AG09309 (cell line): Measurements from ENCODE around the gene NADK2.
A peak's percentile ranks its signal among the peaks of the same experiment; 100 is the strongest.

Source experiments
- DNase-seq: peaks from one replicate; pipeline ENCODE4 v3.0.0-alpha.2; 2010; ENCODE audit warnings: low read depth
- H3K4me3 ChIP-seq: 2 replicates; pipeline ENCODE4 v1.5.1; 2011; ENCODE audit warnings: mild to moderate bottlenecking, low read depth, low read length, moderate library complexity; ENCODE audit not compliant: control insufficient read depth
- TF ChIP-seq, protein P1 (sequence below): IDR thresholded peaks from 2 replicates; pipeline ENCODE4 v1.5.1; 2011; ENCODE audit warnings: mild to moderate bottlenecking, low read depth, low read length, inconsistent platforms; ENCODE audit not compliant: insufficient read depth, control insufficient read depth; ENCODE audit errors: missing control alignments

NADK2 gene

DNA sequence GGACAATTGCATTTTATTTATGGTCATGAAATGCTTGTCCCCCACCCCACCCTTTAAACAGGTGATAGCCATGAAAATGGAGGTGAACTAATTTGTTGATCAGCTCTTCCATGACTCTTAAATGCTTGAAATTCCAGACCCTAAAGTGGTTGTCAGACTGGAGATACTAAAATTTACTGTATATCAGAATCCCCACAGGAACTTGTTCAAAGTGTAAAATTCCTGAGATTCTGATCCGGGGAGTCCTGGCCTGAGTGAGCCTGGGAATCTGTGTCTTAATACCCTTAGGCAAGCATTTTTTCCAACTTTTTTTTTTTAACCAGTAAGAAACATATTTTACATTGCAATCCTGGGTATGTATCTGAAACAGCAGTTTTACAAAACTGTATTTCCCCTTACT, 85.1 kb downstream of the NADK2 start:
- peak; percentile 34 for DNase-seq
- TF ChIP-seq, protein P1, sequence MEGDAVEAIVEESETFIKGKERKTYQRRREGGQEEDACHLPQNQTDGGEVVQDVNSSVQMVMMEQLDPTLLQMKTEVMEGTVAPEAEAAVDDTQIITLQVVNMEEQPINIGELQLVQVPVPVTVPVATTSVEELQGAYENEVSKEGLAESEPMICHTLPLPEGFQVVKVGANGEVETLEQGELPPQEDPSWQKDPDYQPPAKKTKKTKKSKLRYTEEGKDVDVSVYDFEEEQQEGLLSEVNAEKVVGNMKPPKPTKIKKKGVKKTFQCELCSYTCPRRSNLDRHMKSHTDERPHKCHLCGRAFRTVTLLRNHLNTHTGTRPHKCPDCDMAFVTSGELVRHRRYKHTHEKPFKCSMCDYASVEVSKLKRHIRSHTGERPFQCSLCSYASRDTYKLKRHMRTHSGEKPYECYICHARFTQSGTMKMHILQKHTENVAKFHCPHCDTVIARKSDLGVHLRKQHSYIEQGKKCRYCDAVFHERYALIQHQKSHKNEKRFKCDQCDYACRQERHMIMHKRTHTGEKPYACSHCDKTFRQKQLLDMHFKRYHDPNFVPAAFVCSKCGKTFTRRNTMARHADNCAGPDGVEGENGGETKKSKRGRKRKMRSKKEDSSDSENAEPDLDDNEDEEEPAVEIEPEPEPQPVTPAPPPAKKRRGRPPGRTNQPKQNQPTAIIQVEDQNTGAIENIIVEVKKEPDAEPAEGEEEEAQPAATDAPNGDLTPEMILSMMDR, result no peak
- H3K4me3 ChIP-seq, result no peak overlapping the region

DNA sequence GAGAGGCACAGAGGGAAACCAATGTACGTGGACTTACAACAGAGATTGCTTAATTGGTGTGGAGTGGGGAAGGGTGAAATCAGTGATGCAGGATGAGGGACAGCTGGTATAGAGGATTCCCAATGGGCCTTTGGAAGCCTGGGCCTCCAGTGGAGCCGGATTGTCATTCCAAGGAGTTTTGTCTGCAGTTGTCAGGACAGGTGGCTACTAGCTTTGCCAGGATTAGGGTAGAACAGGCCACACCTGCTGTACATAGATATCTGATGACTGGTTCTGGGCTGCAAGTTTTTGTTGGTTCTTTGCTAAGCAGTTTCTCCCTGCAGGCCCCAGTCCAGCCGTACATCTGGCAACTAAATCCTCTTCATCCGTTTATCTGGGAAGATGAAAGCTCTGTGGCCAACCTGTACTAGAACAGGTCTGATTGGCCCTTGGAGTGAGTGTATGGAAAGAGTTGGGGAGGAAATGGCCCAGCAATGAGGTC, 85.6 kb downstream of the NADK2 start:
- H3K4me3 ChIP-seq, result no peak overlapping the region
- DNase-seq, result no peak
- TF ChIP-seq, protein P1, result no peak

DNA sequence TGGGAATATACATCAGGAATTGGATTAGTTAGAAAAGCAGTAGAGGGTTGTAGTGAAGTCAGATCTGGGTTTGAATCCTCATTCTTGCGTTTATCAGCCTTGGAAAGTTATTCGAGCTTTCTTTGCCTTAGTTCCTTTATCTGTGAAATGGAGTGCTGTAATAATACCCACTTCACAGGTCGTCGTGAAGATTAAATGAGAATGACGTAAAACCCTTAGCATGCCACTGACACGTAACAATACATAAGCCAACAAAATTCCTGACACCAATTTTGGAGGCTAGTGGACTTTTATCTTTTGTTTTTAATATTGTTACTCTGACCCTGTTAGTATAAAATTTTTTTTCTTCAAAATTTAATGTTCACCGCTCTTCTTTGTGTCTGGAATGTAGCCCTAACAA, 86.4 kb downstream of the NADK2 start:
- DNase-seq, result no peak
- TF ChIP-seq, protein P1, result no peak
- no peak overlapping the region for H3K4me3 ChIP-seq

DNA sequence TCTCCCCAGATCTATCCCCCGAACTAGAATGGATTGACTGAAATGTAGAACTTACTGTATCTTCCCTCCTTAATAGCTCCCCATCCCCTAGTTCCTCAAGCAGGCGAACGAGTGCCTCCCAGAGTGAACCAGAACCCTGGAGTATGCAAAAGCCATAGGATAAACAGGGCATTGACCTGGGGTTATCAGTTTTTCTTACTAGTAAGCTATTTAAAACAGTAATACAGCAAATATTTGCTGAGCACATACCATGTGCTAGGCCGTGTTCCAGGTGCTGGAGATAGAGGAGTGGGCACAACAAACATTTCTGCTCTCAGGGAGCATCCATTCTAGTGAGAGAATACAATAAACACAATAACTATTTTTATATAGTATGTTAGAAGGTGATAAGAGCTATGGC, 88.0 kb downstream of the NADK2 start:
- no peak overlapping the region for H3K4me3 ChIP-seq
- no peak for DNase-seq
- TF ChIP-seq, protein P1, result no peak

DNA sequence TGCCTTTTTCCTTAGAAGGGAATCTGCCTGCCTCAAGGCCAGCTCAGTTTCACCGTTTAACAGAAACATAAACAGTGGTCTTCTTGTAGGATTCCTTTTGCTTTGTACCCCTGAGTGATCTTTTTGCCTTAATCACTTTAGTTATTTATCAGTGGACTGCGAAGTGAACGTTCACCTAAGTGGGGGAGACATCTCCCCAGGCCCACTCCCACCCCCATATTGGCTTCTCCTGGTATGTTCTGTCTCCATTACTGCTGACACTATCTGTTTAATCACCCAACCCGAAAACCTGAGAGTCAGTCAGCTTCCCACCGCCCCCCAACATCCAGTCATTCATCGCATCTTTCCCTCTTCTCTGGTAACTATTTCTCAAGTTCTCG, 88.4 kb downstream of the NADK2 start:
- TF ChIP-seq, protein P1, result no peak
- DNase-seq, result no peak
- peak overlapping the region; percentile 96; the same call in 1 of the 2 replicates for H3K4me3 ChIP-seq

DNA sequence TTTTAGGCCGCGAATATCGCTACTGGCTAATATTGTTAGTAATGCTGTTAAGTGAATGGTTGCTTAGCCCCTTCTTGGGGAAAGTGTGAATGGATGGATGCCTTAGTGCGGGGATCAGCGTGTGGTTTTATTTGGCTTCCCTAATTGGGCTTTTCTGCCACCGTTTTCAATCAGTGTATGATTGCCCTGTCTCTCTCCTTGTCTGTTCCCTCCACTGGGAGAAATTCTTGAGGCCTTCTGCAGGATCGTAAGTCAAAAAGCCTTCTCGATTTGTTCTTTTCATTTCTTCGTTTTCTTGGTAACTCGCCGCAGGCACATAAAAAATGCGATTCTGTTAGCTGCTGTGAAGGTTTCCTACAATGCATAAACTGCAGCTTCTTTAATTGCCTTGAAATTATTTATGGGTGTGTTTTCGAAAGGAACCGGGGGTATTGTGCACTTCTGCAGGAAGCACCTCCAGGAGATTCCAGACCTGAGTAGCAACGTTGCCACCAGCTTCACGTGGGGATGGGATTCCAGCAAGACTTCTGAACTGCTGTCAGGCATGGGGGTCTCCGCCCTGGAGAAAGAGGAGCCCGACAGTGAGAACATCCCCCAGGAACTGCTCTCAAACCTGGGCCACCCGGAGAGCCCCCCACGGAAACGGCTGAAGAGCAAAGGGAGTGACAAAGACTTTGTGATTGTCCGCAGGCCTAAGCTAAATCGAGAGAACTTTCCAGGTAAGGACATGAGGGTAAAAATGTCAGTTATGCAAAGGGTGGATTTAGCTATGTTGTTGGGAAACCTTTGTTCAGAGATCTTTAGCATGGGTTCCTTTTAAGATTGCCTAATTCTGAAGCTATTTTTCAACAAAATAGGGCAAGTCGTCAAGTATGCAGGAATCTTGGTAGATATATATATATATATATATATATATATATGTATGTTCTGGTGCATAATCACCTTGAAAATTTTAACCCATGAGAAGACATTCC, 89.1 kb downstream of the NADK2 start:
- TF ChIP-seq, protein P1, result no peak
- peak overlapping the region; percentile 96 for H3K4me3 ChIP-seq
- DNase-seq, result no peak
